Stimulated activated CD8-positive, alpha-beta memory T cell treated with anti-CD3 and anti-CD28 coated beads, Interleukin-15, amount 100 ng/mL, for 1 hour (primary cell): ENCODE data around the gene ARHGEF17.

Experiments
- DNase-seq: peaks from one replicate; pipeline ENCODE4 v3.0.0-alpha.2; 2020; ENCODE audit warnings: low read depth

Gene ARHGEF17

GRCh38 chr11:73330569-73331093 is 22.6 kb downstream of the ARHGEF17 start:
- no peak for DNase-seq

- no peak for DNase-seq
Observed at GRCh38 chr11:73331138-73331916, 23.3 kb downstream of the ARHGEF17 start.

- DNase-seq: no peak
Observed at GRCh38 chr11:73333173-73333572, 25.1 kb downstream of the ARHGEF17 start.

- no peak for DNase-seq
Observed at GRCh38 chr11:73333640-73334383, 25.7 kb downstream of the ARHGEF17 start.

- no peak for DNase-seq
Observed at GRCh38 chr11:73334384-73335203, 26.5 kb downstream of the ARHGEF17 start.

- peak; percentile 72 for DNase-seq
Observed at GRCh38 chr11:73335204-73335923, 27.3 kb downstream of the ARHGEF17 start.

GRCh38 chr11:73337846-73338245 is 29.8 kb downstream of the ARHGEF17 start:
- no peak for DNase-seq

GRCh38 chr11:73338279-73338678 is 30.2 kb downstream of the ARHGEF17 start:
- DNase-seq: no peak

GRCh38 chr11:73340164-73340563 is 32.1 kb downstream of the ARHGEF17 start:
- DNase-seq: no peak

- DNase-seq: no peak
Observed at GRCh38 chr11:73342633-73343032, 34.6 kb downstream of the ARHGEF17 start.

GRCh38 chr11:73343076-73343873 is 35.2 kb downstream of the ARHGEF17 start:
- DNase-seq: no peak

GRCh38 chr11:73344191-73344607 is 36.1 kb downstream of the ARHGEF17 start:
- no peak for DNase-seq

- DNase-seq: no peak
Observed at GRCh38 chr11:73345481-73346160, 37.5 kb downstream of the ARHGEF17 start.

- no peak for DNase-seq
Observed at GRCh38 chr11:73346186-73346935, 38.3 kb downstream of the ARHGEF17 start.

- no peak for DNase-seq
Observed at GRCh38 chr11:73347067-73347466, 39.0 kb downstream of the ARHGEF17 start.

- no peak for DNase-seq
Observed at GRCh38 chr11:73348838-73349237, 40.8 kb downstream of the ARHGEF17 start.

GRCh38 chr11:73349633-73350032 is 41.6 kb downstream of the ARHGEF17 start:
- DNase-seq: no peak

GRCh38 chr11:73350908-73351636 is 43.0 kb downstream of the ARHGEF17 start:
- DNase-seq: peak; percentile 31

- DNase-seq: no peak
Observed at GRCh38 chr11:73353422-73353821, 45.3 kb downstream of the ARHGEF17 start.
